RKO (cell line): ENCODE measurements around the gene RHOV.
A peak's percentile ranks its signal among the peaks of the same experiment; 100 is the strongest.

Experiments used
- DNase-seq: peaks from one replicate; pipeline ENCODE4 v3.0.0-alpha.2; 2016; ENCODE audit warnings: low spot score

RHOV gene

DNA sequence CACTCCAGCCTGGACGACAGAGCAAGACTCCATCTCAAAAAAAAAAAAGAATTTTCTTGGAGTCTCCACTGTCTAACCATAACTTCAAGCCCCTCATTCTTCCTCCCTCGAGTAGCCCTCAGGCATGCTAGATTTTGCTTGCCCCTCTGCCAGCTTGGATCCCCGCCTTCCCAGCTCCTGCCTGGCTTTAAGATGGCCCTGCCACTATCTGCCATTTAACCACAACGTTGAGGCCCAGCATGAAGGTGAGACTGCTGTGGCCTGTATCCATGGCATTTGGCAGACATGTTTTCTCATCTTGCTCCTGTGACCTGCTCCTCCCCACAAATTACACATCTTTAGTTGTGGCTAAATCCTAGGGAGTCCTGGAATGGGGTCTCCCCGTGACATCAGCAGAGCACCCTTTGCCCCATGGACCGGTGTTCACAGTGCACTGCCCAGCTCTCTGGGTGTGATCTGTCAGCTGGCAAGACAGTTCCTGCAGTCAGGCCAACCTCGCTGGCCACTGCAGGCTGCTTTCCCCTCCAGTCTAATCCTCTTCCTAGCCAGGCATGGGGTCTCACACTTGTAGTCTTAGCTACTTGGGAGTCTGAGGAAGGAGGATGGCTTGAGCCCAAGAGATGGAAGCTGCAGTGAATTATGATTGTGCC is 30.6 kb upstream of the RHOV start:
- DNase-seq, result no peak

GRCh38 chr15:40902605-40903561 is 28.8 kb upstream of the RHOV start:
- peak; percentile 30 for DNase-seq

DNA sequence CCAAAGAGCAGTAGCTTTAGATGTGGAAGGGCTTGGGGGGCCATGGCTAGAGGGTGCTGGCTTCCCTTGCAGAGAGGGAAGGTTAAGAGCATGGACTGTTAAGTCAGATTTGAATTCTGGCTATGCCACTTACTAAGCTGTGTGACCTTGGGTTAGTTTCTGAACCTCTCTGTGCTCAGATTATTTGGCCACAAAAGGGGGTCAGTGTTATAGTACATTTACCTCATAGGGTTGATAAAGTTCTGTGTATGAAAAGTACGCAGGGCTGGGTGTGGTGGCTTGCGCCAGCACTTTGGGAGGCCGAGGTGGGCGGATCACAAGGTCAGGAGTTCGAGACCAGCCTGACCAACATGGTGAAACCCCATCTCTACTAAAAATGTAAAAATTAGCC is 27.0 kb upstream of the RHOV start:
- no peak for DNase-seq

GRCh38 chr15:40900256-40901052 is 26.4 kb upstream of the RHOV start:
- no peak for DNase-seq

GRCh38 chr15:40899536-40900207 is 25.6 kb upstream of the RHOV start:
- no peak for DNase-seq

DNA sequence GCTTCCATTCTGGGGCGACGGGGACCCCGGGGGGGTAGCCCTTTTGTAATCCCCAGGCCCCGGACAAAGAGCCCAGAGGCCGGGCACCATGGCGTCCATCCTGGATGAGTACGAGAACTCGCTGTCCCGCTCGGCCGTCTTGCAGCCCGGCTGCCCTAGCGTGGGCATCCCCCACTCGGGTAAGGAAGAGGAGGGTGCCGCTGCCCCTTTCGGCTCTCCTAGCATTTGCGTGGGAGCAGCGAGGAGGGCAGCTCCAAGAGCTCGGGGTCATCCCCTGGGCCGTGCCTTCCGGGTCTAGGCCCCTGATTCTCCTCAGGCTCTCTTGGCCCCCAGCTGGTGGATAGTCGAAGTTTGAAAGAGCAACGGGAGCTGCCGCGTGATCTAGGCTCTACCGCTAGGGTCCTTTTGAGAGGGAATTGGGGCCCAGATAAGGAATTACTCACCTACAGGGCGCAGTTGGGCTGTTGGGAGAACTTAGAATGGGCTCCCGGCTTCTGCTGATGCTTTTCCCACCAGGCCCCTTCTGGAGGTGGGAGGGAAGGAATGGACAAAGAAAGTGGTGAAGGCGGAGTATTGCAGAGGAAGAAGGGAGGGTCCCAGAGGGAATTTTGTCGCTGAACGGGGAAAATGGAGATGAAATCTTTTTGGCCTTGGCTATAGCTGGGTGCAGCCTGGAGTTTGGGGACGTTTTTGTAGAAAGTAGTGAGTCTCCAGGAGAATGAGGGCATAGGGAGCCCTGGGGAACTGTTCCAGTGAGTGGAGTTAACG is 20.8 kb upstream of the RHOV start:
- peak; percentile 95 for DNase-seq

- DNase-seq, result peak; percentile 97
These were observed 20.0 kb upstream of the RHOV start, which contains the start of gene VPS18 for GRCh38 chr15:40893733-40894680. Gene VPS18 (plus strand): TSS chr15:40894450. CDS start chr15:40894769, 319 bp downstream.

- no peak for DNase-seq
These were observed 19.1 kb upstream of the RHOV start for GRCh38 chr15:40893019-40893670.

DNA sequence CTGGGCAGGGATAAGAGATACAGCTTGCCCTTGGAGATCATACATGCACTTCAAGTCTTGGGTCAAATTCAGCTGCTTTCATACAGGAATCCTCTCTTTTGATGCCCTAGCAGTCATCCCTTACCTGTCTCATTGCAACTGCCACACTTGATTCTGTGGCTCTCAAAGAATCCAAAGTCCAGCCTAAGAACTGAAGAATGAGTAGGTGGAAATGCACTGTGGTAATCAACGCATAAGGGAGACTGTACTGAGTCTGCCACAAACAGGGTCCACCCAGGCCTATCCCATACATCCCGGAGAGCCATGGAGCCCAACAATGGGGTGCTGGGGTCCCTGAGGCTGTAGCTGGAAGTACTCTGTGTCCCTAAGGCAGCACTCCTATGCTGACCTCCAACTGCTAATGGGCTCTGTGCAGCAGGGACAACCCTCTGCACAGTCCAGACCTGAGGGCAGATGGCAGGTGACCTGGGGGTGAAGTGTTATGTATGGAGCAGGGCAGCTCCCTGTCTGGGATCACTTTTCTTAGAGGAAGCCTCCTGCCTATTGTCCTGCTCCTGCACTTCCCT is 18.5 kb upstream of the RHOV start:
- DNase-seq, result no peak

GRCh38 chr15:40891810-40892446 is 17.9 kb upstream of the RHOV start:
- DNase-seq, result peak; percentile 73

DNA sequence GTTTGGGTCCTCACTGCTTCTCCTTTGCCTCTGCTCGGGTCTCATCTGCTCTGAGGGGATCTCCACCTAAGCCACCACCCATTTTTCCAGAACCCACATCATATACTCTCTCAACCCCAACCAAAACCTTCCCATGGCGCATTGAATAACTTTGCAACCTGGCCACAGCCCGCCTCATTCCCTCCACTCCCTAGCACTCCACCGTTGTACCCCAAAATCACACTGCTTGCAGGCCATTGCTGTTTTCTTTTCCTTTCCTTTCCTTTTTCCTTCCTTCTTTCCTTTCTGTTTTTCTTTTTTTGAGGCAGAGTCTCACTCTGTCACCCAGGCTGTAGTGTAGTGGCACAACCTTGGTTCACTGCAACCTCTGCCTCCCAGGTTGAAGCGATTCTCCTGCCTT is 17.1 kb upstream of the RHOV start:
- DNase-seq, result no peak

- DNase-seq, result no peak
These were observed 15.1 kb upstream of the RHOV start for GRCh38 chr15:40889112-40889511.

GRCh38 chr15:40886586-40886985 is 12.6 kb upstream of the RHOV start:
- no peak for DNase-seq

GRCh38 chr15:40881351-40881750 is 7.3 kb upstream of the RHOV start:
- no peak for DNase-seq

DNA sequence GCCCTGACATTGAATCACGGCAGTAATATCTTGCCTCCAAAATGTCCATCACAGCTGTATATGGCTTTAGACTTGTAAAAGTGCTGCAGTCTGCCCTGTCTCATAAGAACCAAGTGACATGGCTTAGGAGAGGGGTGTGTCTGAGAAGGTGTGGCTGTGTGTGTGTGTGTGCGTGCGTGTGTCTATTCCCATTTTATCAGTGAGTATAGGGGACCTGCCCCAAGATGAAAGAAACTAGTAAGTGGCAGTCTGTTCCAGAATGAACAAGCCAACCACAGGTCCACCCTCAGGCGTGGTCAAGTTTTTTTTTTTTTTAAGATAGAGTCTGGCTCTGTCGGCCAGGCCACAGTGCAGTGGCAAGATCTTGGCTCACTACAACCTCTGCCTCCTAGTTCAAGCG is 5.6 kb upstream of the RHOV start:
- no peak for DNase-seq

DNA sequence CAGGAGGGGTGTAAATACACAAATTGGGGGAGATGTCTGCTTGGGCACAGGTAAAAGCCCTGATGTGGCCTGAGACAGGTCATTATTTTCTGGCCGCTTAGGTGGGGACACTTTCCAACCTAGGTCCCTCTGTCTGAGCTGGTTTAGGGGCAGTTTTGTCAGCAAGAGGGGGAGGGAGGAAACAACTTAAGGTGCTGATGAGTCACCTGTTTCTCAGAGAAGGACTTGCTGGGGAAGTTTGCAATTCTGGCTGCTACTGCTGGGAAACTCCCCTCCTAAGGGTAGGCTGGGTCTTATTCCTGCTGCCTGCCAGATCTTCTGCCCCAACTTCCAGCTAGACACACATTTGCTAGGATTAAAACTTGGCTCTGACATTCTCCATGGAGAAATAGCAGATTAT is 4.8 kb upstream of the RHOV start:
- DNase-seq, result no peak

- DNase-seq, result no peak
These were observed 3.7 kb upstream of the RHOV start for GRCh38 chr15:40877694-40878093.

GRCh38 chr15:40875991-40876730 is 2.1 kb upstream of the RHOV start:
- DNase-seq, result no peak
